DND-41 (cell line): Measurements from ENCODE around the gene ZNF316.

Experiments
- EZH2 ChIP-seq: IDR thresholded peaks from 3 replicates; pipeline ENCODE4 v1.6.1; 2012; ENCODE audit warnings: borderline replicate concordance, low read depth, mild to moderate bottlenecking, moderate library complexity, low read length, inconsistent platforms; ENCODE audit not compliant: severe bottlenecking
- TF ChIP-seq, protein P1 (sequence below): IDR thresholded peaks from 2 replicates; pipeline ENCODE4 v1.5.1; 2012; ENCODE audit warnings: borderline replicate concordance, low read length, moderate library complexity, mild to moderate bottlenecking; ENCODE audit not compliant: poor library complexity, severe bottlenecking; ENCODE audit errors: extremely low read depth

- no peak for TF ChIP-seq EZH2
- TF ChIP-seq, protein P1, sequence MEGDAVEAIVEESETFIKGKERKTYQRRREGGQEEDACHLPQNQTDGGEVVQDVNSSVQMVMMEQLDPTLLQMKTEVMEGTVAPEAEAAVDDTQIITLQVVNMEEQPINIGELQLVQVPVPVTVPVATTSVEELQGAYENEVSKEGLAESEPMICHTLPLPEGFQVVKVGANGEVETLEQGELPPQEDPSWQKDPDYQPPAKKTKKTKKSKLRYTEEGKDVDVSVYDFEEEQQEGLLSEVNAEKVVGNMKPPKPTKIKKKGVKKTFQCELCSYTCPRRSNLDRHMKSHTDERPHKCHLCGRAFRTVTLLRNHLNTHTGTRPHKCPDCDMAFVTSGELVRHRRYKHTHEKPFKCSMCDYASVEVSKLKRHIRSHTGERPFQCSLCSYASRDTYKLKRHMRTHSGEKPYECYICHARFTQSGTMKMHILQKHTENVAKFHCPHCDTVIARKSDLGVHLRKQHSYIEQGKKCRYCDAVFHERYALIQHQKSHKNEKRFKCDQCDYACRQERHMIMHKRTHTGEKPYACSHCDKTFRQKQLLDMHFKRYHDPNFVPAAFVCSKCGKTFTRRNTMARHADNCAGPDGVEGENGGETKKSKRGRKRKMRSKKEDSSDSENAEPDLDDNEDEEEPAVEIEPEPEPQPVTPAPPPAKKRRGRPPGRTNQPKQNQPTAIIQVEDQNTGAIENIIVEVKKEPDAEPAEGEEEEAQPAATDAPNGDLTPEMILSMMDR = no peak
Measured at GRCh38 chr7:6656413-6656812, 19.3 kb downstream of the ZNF316 start.
